H9 (cell line): Measurements from ENCODE around the gene HPRT1. TPM values are rescaled to one million over a fixed set of nuclear protein-coding genes. Genes with fewer than 3 reads are reported as not detected.

Experiments used
- DNase-seq: peaks from one replicate; pipeline ENCODE4 v3.0.0-alpha.2; 2017
- H2AFZ ChIP-seq: one replicate; pipeline ENCODE4 v1.6.1; 2013; ENCODE audit warnings: mild to moderate bottlenecking, low read length, control low read depth, moderate library complexity
- H2AK5ac ChIP-seq: 2 replicates; pipeline ENCODE4 v1.6.1; 2013; ENCODE audit warnings: low read length, control low read depth, mixed read lengths; ENCODE audit not compliant: insufficient read length
- H2BK120ac ChIP-seq: one replicate; pipeline ENCODE4 v1.6.1; 2013; ENCODE audit warnings: low read depth, mild to moderate bottlenecking, low read length, control low read depth, inconsistent platforms; ENCODE audit not compliant: poor library complexity, severe bottlenecking
- H2BK12ac ChIP-seq: 2 replicates; pipeline ENCODE4 v1.6.1; 2013; ENCODE audit warnings: low read length, control low read depth, mixed read lengths, low read depth; ENCODE audit not compliant: insufficient read length
- H2BK15ac ChIP-seq: 2 replicates; pipeline ENCODE4 v1.6.1; 2013; ENCODE audit warnings: low read depth, low read length, control low read depth
- H2BK20ac ChIP-seq: one replicate; pipeline ENCODE4 v1.6.1; 2013; ENCODE audit warnings: low read depth, mild to moderate bottlenecking, low read length, control low read depth, inconsistent platforms; ENCODE audit not compliant: poor library complexity, severe bottlenecking
- H2BK5ac ChIP-seq: 2 replicates; pipeline ENCODE4 v1.6.1; 2013; ENCODE audit warnings: low read length, control low read depth, mixed read lengths; ENCODE audit not compliant: insufficient read length
- H3K14ac ChIP-seq: 2 replicates; pipeline ENCODE4 v1.6.1; 2013; ENCODE audit warnings: low read length, control low read depth; ENCODE audit not compliant: insufficient read depth
- H3K18ac ChIP-seq: 2 replicates; pipeline ENCODE4 v1.6.1; 2013; ENCODE audit warnings: low read depth, mild to moderate bottlenecking, mixed read lengths, low read length, control low read depth; ENCODE audit not compliant: insufficient read length
- H3K23ac ChIP-seq: 2 replicates; pipeline ENCODE4 v1.6.1; 2013; ENCODE audit warnings: low read length, control low read depth, mixed read lengths, low read depth; ENCODE audit not compliant: insufficient read length
- H3K23me2 ChIP-seq: 2 replicates; pipeline ENCODE4 v1.6.1; 2013; ENCODE audit warnings: low read depth, mild to moderate bottlenecking, mixed read lengths, low read length, control low read depth; ENCODE audit not compliant: insufficient read length, poor library complexity, severe bottlenecking
- H3K27ac ChIP-seq: 2 replicates; pipeline ENCODE4 v1.5.1; 2013; ENCODE audit warnings: low read length, control low read depth, mixed read lengths, low read depth; ENCODE audit not compliant: insufficient read length
- H3K27me3 ChIP-seq: 2 replicates; pipeline ENCODE4 v1.6.1; 2013; ENCODE audit warnings: low read length, control low read depth, inconsistent platforms; ENCODE audit not compliant: insufficient read depth
- H3K4ac ChIP-seq: 2 replicates; pipeline ENCODE4 v1.6.1; 2013; ENCODE audit warnings: low read depth, mild to moderate bottlenecking, control low read depth, inconsistent platforms, low read length, moderate library complexity
- H3K4me1 ChIP-seq: 2 replicates; pipeline ENCODE4 v1.6.1; 2013; ENCODE audit warnings: low read length, control low read depth, inconsistent platforms; ENCODE audit not compliant: insufficient read depth
- H3K4me2 ChIP-seq: 2 replicates; pipeline ENCODE4 v1.6.1; 2013; ENCODE audit warnings: low read length, control low read depth, mixed read lengths; ENCODE audit not compliant: insufficient read length, insufficient read depth
- H3K56ac ChIP-seq: 2 replicates; pipeline ENCODE4 v1.6.1; 2013; ENCODE audit warnings: low read depth, mild to moderate bottlenecking, mixed read lengths, low read length, control low read depth; ENCODE audit not compliant: insufficient read length
- H3K79me1 ChIP-seq: 2 replicates; pipeline ENCODE4 v1.6.1; 2013; ENCODE audit warnings: low read depth, mild to moderate bottlenecking, moderate library complexity, low read length, control low read depth, inconsistent platforms; ENCODE audit not compliant: insufficient read depth, poor library complexity, severe bottlenecking
- H3K79me2 ChIP-seq: 2 replicates; pipeline ENCODE4 v1.6.1; 2013; ENCODE audit warnings: low read length, control low read depth, inconsistent platforms; ENCODE audit not compliant: insufficient read depth
- H3K9ac ChIP-seq: 2 replicates; pipeline ENCODE4 v1.6.1; 2013; ENCODE audit warnings: low read length, control low read depth, mixed read lengths; ENCODE audit not compliant: insufficient read length; ENCODE audit errors: extremely low read depth
- H3K9me3 ChIP-seq: one replicate; pipeline ENCODE4 v1.6.1; 2013; ENCODE audit warnings: low read depth, low read length, inconsistent platforms; ENCODE audit not compliant: control insufficient read depth
- H3T11ph ChIP-seq: one replicate; pipeline ENCODE4 v1.6.1; 2013; ENCODE audit warnings: mild to moderate bottlenecking, low read length, control low read depth, inconsistent platforms
- H4K20me1 ChIP-seq: one replicate; pipeline ENCODE4 v1.6.1; 2013; ENCODE audit not compliant: control insufficient read depth, insufficient read length, insufficient read depth
- H4K5ac ChIP-seq: 2 replicates; pipeline ENCODE4 v1.6.1; 2013; ENCODE audit warnings: low read depth, mild to moderate bottlenecking, mixed read lengths, low read length, control low read depth; ENCODE audit not compliant: insufficient read length
- H4K8ac ChIP-seq: replicated peaks from 2 replicates; pipeline ENCODE4 v1.6.1; 2013; ENCODE audit warnings: low read length, control low read depth, mixed read lengths, low read depth; ENCODE audit not compliant: insufficient read length
- H4K91ac ChIP-seq: 2 replicates; pipeline ENCODE4 v1.6.1; 2013; ENCODE audit warnings: low read depth, mild to moderate bottlenecking, moderate library complexity, mixed read lengths, low read length, control low read depth; ENCODE audit not compliant: insufficient read length
- H3K27ac Mint-ChIP-seq, 3 experiments: 2 replicates in 2 of 3; 3 replicates in 1 of 3; pipeline ENCODE4 v1.8.0; 2020 to 2021; ENCODE audit warnings: mixed read lengths in 3 of 3, mild to moderate bottlenecking in 1 of 3, moderate library complexity in 1 of 3
- H3K27me3 Mint-ChIP-seq: 2 replicates; pipeline ENCODE4 v1.8.0; 2021; ENCODE audit warnings: low read depth, mild to moderate bottlenecking, moderate library complexity, mixed read lengths
- H3K36me3 Mint-ChIP-seq, 3 experiments: 2 replicates in 2 of 3; 3 replicates in 1 of 3; pipeline ENCODE4 v1.8.0; 2020 to 2021; ENCODE audit warnings: low read depth in 3 of 3, mixed read lengths in 3 of 3; ENCODE audit not compliant: insufficient read depth in 1 of 3
- H3K4me1 Mint-ChIP-seq, 2 experiments: 2 replicates each; pipeline ENCODE4 v1.8.0; 2020; ENCODE audit warnings: mixed read lengths in 2 of 2
- H3K4me3 Mint-ChIP-seq, 2 experiments: 2 replicates in 1 of 2; 3 replicates in 1 of 2; pipeline ENCODE4 v1.8.0; 2020 to 2021; ENCODE audit warnings: mild to moderate bottlenecking in 2 of 2, mixed read lengths in 2 of 2, moderate library complexity in 1 of 2
- H3K9me3 Mint-ChIP-seq, 2 experiments: 2 replicates in 1 of 2; 3 replicates in 1 of 2; pipeline ENCODE4 v1.8.0; 2020; ENCODE audit warnings: mild to moderate bottlenecking in 2 of 2, mixed read lengths in 2 of 2, moderate library complexity in 1 of 2
- WGBS: extraction: QIAGEN DNeasy Blood & Tissue Kit; methylation state at CpG from one replicate; pipeline ENCODE4 v1.1.7; 2013; ENCODE audit warnings: missing lambda C conversion rate, low lambda C conversion rate, mixed read lengths; ENCODE audit not compliant: insufficient read length; ENCODE audit errors: extremely low coverage; 5-methylcytosine and 5-hydroxymethylcytosine counted together
- total RNA-seq: library from RNA; stranded (reverse); gene quantifications from 2 replicates; pipeline ENCODE4 v1.2.1, GENCODE V29; 2021
- TF ChIP-seq, protein P1 (sequence below): fragments of 200-600 bp; sonication (generic); conservative IDR thresholded peaks from 3 replicates; pipeline ENCODE4 v1.8.0; 2021; ENCODE audit warnings: antibody characterized with exemption, mild to moderate bottlenecking

The HPRT1 gene
- total RNA-seq, 1 experiment from 2014 or later, result 39.2 TPM

DNA sequence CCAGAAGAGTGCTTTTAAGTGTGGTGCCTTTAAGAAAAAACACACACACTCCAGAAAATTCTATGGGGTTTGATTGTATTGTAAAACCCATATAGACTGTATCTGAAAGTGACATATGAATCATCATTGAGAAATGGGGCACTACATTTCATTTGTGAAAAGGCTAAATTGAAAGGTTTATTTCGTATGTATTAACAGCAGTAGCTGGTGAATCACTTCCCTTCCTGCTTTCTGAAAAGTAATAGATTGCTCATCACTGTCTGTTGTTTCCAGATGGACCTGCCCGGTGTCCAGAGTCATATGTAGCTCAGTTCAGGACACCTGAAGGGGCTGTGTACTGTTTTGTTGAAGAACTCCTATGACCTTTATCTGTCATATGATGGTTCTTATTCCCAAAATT lies 28.1 kb upstream of the HPRT1 start:
- no peak overlapping the region for H3K27ac Mint-ChIP-seq
- H2AFZ ChIP-seq, result no peak overlapping the region
- no peak overlapping the region for H2BK15ac ChIP-seq
- no peak overlapping the region for H4K91ac ChIP-seq
- H3T11ph ChIP-seq, result no peak overlapping the region
- no peaks in the 10 kb centered on the region; the same call in 1 of the 2 replicates for H3K27me3 Mint-ChIP-seq
- no peak overlapping the region for H2AK5ac ChIP-seq
- peaks cover 20 to 36% (median 25%) of the 10 kb centered on the region in 3 experiments; a peak in 6 of 7 replicates for H3K36me3 Mint-ChIP-seq
- no peaks in the 10 kb centered on the region for H3K4me1 ChIP-seq
- H2BK20ac ChIP-seq, result no peak overlapping the region
- peaks cover 0 to 60% of the 10 kb centered on the region in 2 experiments; a peak in 2 of 5 replicates for H3K9me3 Mint-ChIP-seq
- no peaks in the 10 kb centered on the region for H3K27me3 ChIP-seq
- H3K4me1 Mint-ChIP-seq, result no peaks in the 10 kb centered on the region
- no peaks in the 10 kb centered on the region for H3K79me1 ChIP-seq
- TF ChIP-seq, protein P1, sequence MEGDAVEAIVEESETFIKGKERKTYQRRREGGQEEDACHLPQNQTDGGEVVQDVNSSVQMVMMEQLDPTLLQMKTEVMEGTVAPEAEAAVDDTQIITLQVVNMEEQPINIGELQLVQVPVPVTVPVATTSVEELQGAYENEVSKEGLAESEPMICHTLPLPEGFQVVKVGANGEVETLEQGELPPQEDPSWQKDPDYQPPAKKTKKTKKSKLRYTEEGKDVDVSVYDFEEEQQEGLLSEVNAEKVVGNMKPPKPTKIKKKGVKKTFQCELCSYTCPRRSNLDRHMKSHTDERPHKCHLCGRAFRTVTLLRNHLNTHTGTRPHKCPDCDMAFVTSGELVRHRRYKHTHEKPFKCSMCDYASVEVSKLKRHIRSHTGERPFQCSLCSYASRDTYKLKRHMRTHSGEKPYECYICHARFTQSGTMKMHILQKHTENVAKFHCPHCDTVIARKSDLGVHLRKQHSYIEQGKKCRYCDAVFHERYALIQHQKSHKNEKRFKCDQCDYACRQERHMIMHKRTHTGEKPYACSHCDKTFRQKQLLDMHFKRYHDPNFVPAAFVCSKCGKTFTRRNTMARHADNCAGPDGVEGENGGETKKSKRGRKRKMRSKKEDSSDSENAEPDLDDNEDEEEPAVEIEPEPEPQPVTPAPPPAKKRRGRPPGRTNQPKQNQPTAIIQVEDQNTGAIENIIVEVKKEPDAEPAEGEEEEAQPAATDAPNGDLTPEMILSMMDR, result no peak
- H2BK12ac ChIP-seq, result no peak overlapping the region
- H3K23me2 ChIP-seq, result no peaks in the 10 kb centered on the region
- H2BK120ac ChIP-seq, result no peak overlapping the region
- H4K8ac ChIP-seq, result no peak overlapping the region
- WGBS, result no CpG with 5 or more reads among the region's 2 CpGs
- no peaks in the 10 kb centered on the region for H3K9me3 ChIP-seq
- no peak overlapping the region for H2BK5ac ChIP-seq
- H3K14ac ChIP-seq, result no peak overlapping the region
- H4K5ac ChIP-seq, result no peak overlapping the region
- no peaks in the 10 kb centered on the region for H3K79me2 ChIP-seq
- H3K23ac ChIP-seq, result no peak overlapping the region
- no peak overlapping the region for H3K9ac ChIP-seq
- no peaks in the 10 kb centered on the region for H4K20me1 ChIP-seq
- H3K18ac ChIP-seq, result no peak overlapping the region
- no peak overlapping the region for H3K27ac ChIP-seq
- H3K56ac ChIP-seq, result no peak overlapping the region
- no peak overlapping the region for H3K4me2 ChIP-seq
- no peak for DNase-seq
- no peak overlapping the region for H3K4ac ChIP-seq
- no peak overlapping the region for H3K4me3 Mint-ChIP-seq
